H9 (cell line): ENCODE measurements around the gene TWSG1. TPM values are rescaled to one million over a fixed set of nuclear protein-coding genes. Genes with fewer than 3 reads are reported as not detected.

ENCODE experiments used
- DNase-seq: peaks from one replicate; pipeline ENCODE4 v3.0.0-alpha.2; 2017
- H2AFZ ChIP-seq: one replicate; pipeline ENCODE4 v1.6.1; 2013; ENCODE audit warnings: mild to moderate bottlenecking, low read length, control low read depth, moderate library complexity
- H2AK5ac ChIP-seq: 2 replicates; pipeline ENCODE4 v1.6.1; 2013; ENCODE audit warnings: low read length, control low read depth, mixed read lengths; ENCODE audit not compliant: insufficient read length
- H2BK120ac ChIP-seq: one replicate; pipeline ENCODE4 v1.6.1; 2013; ENCODE audit warnings: low read depth, mild to moderate bottlenecking, low read length, control low read depth, inconsistent platforms; ENCODE audit not compliant: poor library complexity, severe bottlenecking
- H2BK12ac ChIP-seq: 2 replicates; pipeline ENCODE4 v1.6.1; 2013; ENCODE audit warnings: low read length, control low read depth, mixed read lengths, low read depth; ENCODE audit not compliant: insufficient read length
- H2BK15ac ChIP-seq: 2 replicates; pipeline ENCODE4 v1.6.1; 2013; ENCODE audit warnings: low read depth, low read length, control low read depth
- H2BK20ac ChIP-seq: one replicate; pipeline ENCODE4 v1.6.1; 2013; ENCODE audit warnings: low read depth, mild to moderate bottlenecking, low read length, control low read depth, inconsistent platforms; ENCODE audit not compliant: poor library complexity, severe bottlenecking
- H2BK5ac ChIP-seq: 2 replicates; pipeline ENCODE4 v1.6.1; 2013; ENCODE audit warnings: low read length, control low read depth, mixed read lengths; ENCODE audit not compliant: insufficient read length
- H3K14ac ChIP-seq: 2 replicates; pipeline ENCODE4 v1.6.1; 2013; ENCODE audit warnings: low read length, control low read depth; ENCODE audit not compliant: insufficient read depth
- H3K18ac ChIP-seq: 2 replicates; pipeline ENCODE4 v1.6.1; 2013; ENCODE audit warnings: low read depth, mild to moderate bottlenecking, mixed read lengths, low read length, control low read depth; ENCODE audit not compliant: insufficient read length
- H3K23ac ChIP-seq: 2 replicates; pipeline ENCODE4 v1.6.1; 2013; ENCODE audit warnings: low read length, control low read depth, mixed read lengths, low read depth; ENCODE audit not compliant: insufficient read length
- H3K23me2 ChIP-seq: 2 replicates; pipeline ENCODE4 v1.6.1; 2013; ENCODE audit warnings: low read depth, mild to moderate bottlenecking, mixed read lengths, low read length, control low read depth; ENCODE audit not compliant: insufficient read length, poor library complexity, severe bottlenecking
- H3K27ac ChIP-seq: 2 replicates; pipeline ENCODE4 v1.5.1; 2013; ENCODE audit warnings: low read length, control low read depth, mixed read lengths, low read depth; ENCODE audit not compliant: insufficient read length
- H3K27me3 ChIP-seq: 2 replicates; pipeline ENCODE4 v1.6.1; 2013; ENCODE audit warnings: low read length, control low read depth, inconsistent platforms; ENCODE audit not compliant: insufficient read depth
- H3K4ac ChIP-seq: 2 replicates; pipeline ENCODE4 v1.6.1; 2013; ENCODE audit warnings: low read depth, mild to moderate bottlenecking, control low read depth, inconsistent platforms, low read length, moderate library complexity
- H3K4me1 ChIP-seq: 2 replicates; pipeline ENCODE4 v1.6.1; 2013; ENCODE audit warnings: low read length, control low read depth, inconsistent platforms; ENCODE audit not compliant: insufficient read depth
- H3K4me2 ChIP-seq: 2 replicates; pipeline ENCODE4 v1.6.1; 2013; ENCODE audit warnings: low read length, control low read depth, mixed read lengths; ENCODE audit not compliant: insufficient read length, insufficient read depth
- H3K56ac ChIP-seq: 2 replicates; pipeline ENCODE4 v1.6.1; 2013; ENCODE audit warnings: low read depth, mild to moderate bottlenecking, mixed read lengths, low read length, control low read depth; ENCODE audit not compliant: insufficient read length
- H3K79me1 ChIP-seq: 2 replicates; pipeline ENCODE4 v1.6.1; 2013; ENCODE audit warnings: low read depth, mild to moderate bottlenecking, moderate library complexity, low read length, control low read depth, inconsistent platforms; ENCODE audit not compliant: insufficient read depth, poor library complexity, severe bottlenecking
- H3K79me2 ChIP-seq: 2 replicates; pipeline ENCODE4 v1.6.1; 2013; ENCODE audit warnings: low read length, control low read depth, inconsistent platforms; ENCODE audit not compliant: insufficient read depth
- H3K9ac ChIP-seq: 2 replicates; pipeline ENCODE4 v1.6.1; 2013; ENCODE audit warnings: low read length, control low read depth, mixed read lengths; ENCODE audit not compliant: insufficient read length; ENCODE audit errors: extremely low read depth
- H3K9me3 ChIP-seq: one replicate; pipeline ENCODE4 v1.6.1; 2013; ENCODE audit warnings: low read depth, low read length, inconsistent platforms; ENCODE audit not compliant: control insufficient read depth
- H3T11ph ChIP-seq: one replicate; pipeline ENCODE4 v1.6.1; 2013; ENCODE audit warnings: mild to moderate bottlenecking, low read length, control low read depth, inconsistent platforms
- H4K20me1 ChIP-seq: one replicate; pipeline ENCODE4 v1.6.1; 2013; ENCODE audit not compliant: control insufficient read depth, insufficient read length, insufficient read depth
- H4K5ac ChIP-seq: 2 replicates; pipeline ENCODE4 v1.6.1; 2013; ENCODE audit warnings: low read depth, mild to moderate bottlenecking, mixed read lengths, low read length, control low read depth; ENCODE audit not compliant: insufficient read length
- H4K8ac ChIP-seq: replicated peaks from 2 replicates; pipeline ENCODE4 v1.6.1; 2013; ENCODE audit warnings: low read length, control low read depth, mixed read lengths, low read depth; ENCODE audit not compliant: insufficient read length
- H4K91ac ChIP-seq: 2 replicates; pipeline ENCODE4 v1.6.1; 2013; ENCODE audit warnings: low read depth, mild to moderate bottlenecking, moderate library complexity, mixed read lengths, low read length, control low read depth; ENCODE audit not compliant: insufficient read length
- H3K27ac Mint-ChIP-seq, 3 experiments: 2 replicates in 2 of 3; 3 replicates in 1 of 3; pipeline ENCODE4 v1.8.0; 2020 to 2021; ENCODE audit warnings: mixed read lengths in 3 of 3, mild to moderate bottlenecking in 1 of 3, moderate library complexity in 1 of 3
- H3K27me3 Mint-ChIP-seq: 2 replicates; pipeline ENCODE4 v1.8.0; 2021; ENCODE audit warnings: low read depth, mild to moderate bottlenecking, moderate library complexity, mixed read lengths
- H3K36me3 Mint-ChIP-seq, 3 experiments: 2 replicates in 2 of 3; 3 replicates in 1 of 3; pipeline ENCODE4 v1.8.0; 2020 to 2021; ENCODE audit warnings: low read depth in 3 of 3, mixed read lengths in 3 of 3; ENCODE audit not compliant: insufficient read depth in 1 of 3
- H3K4me1 Mint-ChIP-seq, 2 experiments: 2 replicates each; pipeline ENCODE4 v1.8.0; 2020; ENCODE audit warnings: mixed read lengths in 2 of 2
- H3K4me3 Mint-ChIP-seq, 2 experiments: 2 replicates in 1 of 2; 3 replicates in 1 of 2; pipeline ENCODE4 v1.8.0; 2020 to 2021; ENCODE audit warnings: mild to moderate bottlenecking in 2 of 2, mixed read lengths in 2 of 2, moderate library complexity in 1 of 2
- H3K9me3 Mint-ChIP-seq, 2 experiments: 2 replicates in 1 of 2; 3 replicates in 1 of 2; pipeline ENCODE4 v1.8.0; 2020; ENCODE audit warnings: mild to moderate bottlenecking in 2 of 2, mixed read lengths in 2 of 2, moderate library complexity in 1 of 2
- CTCF ChIP-seq: fragments of 200-600 bp; sonication (generic); conservative IDR thresholded peaks from 3 replicates; pipeline ENCODE4 v1.8.0; 2021; ENCODE audit warnings: antibody characterized with exemption, mild to moderate bottlenecking
- WGBS: extraction: QIAGEN DNeasy Blood & Tissue Kit; methylation state at CpG from one replicate; pipeline ENCODE4 v1.1.7; 2013; ENCODE audit warnings: missing lambda C conversion rate, low lambda C conversion rate, mixed read lengths; ENCODE audit not compliant: insufficient read length; ENCODE audit errors: extremely low coverage; 5-methylcytosine and 5-hydroxymethylcytosine counted together
- total RNA-seq: library from RNA; stranded (reverse); gene quantifications from 2 replicates; pipeline ENCODE4 v1.2.1, GENCODE V29; 2021

TWSG1 gene
- total RNA-seq, 1 experiment from 2014 or later, result 25.7 TPM

- H3K4me3 Mint-ChIP-seq, result peak overlapping the region in 1 of 2 experiments; percentile 49; a peak in 1 of 5 replicates
- H3K36me3 Mint-ChIP-seq, result peaks cover 1 to 15% (median 3%) of the 10 kb centered on the region in 3 experiments; a peak in 4 of 7 replicates
- Histone ChIP-seq H2BK120ac (no peak overlapping the region), H2BK5ac (no peak overlapping the region), H3K18ac (peak overlapping the region; percentile 82), H2AK5ac (no peak overlapping the region), H3K4me1 (peaks cover 3% of the 10 kb centered on the region; the same call in 1 of the 2 replicates), H4K20me1 (no peaks in the 10 kb centered on the region), H2BK20ac (no peak overlapping the region), H2AFZ (no peak overlapping the region), H4K8ac (no peak overlapping the region), H3K4ac (no peak overlapping the region), H3K9me3 (no peaks in the 10 kb centered on the region), H3K23ac (no peak overlapping the region), H3K27ac (no peak overlapping the region), H2BK12ac (no peak overlapping the region), H4K91ac (no peak overlapping the region), H3K14ac (no peak overlapping the region), H3K27me3 (no peaks in the 10 kb centered on the region), H2BK15ac (no peak overlapping the region), H3K56ac (no peak overlapping the region), H3K9ac (no peak overlapping the region), H3K79me1 (no peaks in the 10 kb centered on the region), H3K4me2 (no peak overlapping the region), H3K79me2 (no peaks in the 10 kb centered on the region), H3T11ph (no peak overlapping the region), H4K5ac (no peak overlapping the region), H3K23me2 (no peaks in the 10 kb centered on the region)
- H3K9me3 Mint-ChIP-seq, result peaks cover 10 to 13% of the 10 kb centered on the region in 2 experiments; a peak in 3 of 5 replicates
- H3K27me3 Mint-ChIP-seq, result peaks cover 2% of the 10 kb centered on the region; the same call in 1 of the 2 replicates
- TF ChIP-seq CTCF, result no peak
- H3K4me1 Mint-ChIP-seq, result peaks cover 22 to 29% of the 10 kb centered on the region in 2 experiments
- no CpG with 5 or more reads among the region's 10 CpGs for WGBS
- H3K27ac Mint-ChIP-seq, result peak overlapping the region in 2 of 3 experiments; percentile 78 to 91; a peak in 2 of 7 replicates
- DNase-seq, result no peak
These were observed 99.1 kb downstream of the TWSG1 start for GRCh38 chr18:9433671-9434121.
